ENCODE results near the gene GAK. TPM values are rescaled to one million over a fixed set of nuclear protein-coding genes. Genes with fewer than 3 reads are reported as not detected.

GAK gene
- total RNA-seq, 4 donors from 2014 or later: 34.9 to 48.3 (median 44.5) TPM

DNA sequence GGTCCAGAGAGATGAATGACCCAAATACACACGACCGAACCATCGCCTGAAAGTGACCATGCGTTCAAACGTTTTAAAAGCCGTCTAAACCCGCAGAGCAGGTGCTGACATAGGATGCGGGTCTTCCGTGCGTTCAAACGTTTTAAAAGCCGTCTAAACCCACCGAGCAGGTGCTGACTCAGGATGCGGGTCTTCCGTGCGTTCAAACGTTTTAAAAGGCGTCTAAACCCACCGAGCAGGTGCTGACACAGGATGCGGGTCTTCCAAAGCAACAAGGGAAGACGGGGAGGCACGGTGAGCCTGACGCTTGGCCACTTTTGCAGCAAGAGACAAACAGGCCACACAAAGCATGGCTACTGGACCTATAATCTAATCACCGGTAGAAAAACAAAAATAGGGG is 47.2 kb downstream of the GAK start:
- Histone ChIP-seq H3K27ac (no peak overlapping the region), H3K27me3 (no peaks in the 10 kb centered on the region), H3K36me3 (peaks cover 0 to 76% of the 10 kb centered on the region in 2 donors), H3K9me3 (no peaks in the 10 kb centered on the region), H3K4me3 (no peak overlapping the region), H3K4me1 (no peaks in the 10 kb centered on the region)
- in situ Hi-C loops (cut with MboI; ENCODE audit: low sequenced_read_pairs in 4 of 4): no loop called here
- intact Hi-C loops (cut with DNase I; ENCODE audit: low total_unique reads): no loop called here
- TF ChIP-seq, protein P1, sequence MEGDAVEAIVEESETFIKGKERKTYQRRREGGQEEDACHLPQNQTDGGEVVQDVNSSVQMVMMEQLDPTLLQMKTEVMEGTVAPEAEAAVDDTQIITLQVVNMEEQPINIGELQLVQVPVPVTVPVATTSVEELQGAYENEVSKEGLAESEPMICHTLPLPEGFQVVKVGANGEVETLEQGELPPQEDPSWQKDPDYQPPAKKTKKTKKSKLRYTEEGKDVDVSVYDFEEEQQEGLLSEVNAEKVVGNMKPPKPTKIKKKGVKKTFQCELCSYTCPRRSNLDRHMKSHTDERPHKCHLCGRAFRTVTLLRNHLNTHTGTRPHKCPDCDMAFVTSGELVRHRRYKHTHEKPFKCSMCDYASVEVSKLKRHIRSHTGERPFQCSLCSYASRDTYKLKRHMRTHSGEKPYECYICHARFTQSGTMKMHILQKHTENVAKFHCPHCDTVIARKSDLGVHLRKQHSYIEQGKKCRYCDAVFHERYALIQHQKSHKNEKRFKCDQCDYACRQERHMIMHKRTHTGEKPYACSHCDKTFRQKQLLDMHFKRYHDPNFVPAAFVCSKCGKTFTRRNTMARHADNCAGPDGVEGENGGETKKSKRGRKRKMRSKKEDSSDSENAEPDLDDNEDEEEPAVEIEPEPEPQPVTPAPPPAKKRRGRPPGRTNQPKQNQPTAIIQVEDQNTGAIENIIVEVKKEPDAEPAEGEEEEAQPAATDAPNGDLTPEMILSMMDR (IDR thresholded peaks at IDR 0.05 in 4 of 5, conservative IDR thresholded peaks at IDR 0.05 in 1 of 5): no peak
- TF ChIP-seq POLR2A (IDR thresholded peaks at IDR 0.05): no peak
- DNase-seq: no peak
- no peak for ATAC-seq

GRCh38 chr4:884259-884658 is 47.9 kb downstream of the GAK start:
- ATAC-seq: no peak
- H3K4me3 ChIP-seq: no peak overlapping the region
- H3K4me1 ChIP-seq: no peaks in the 10 kb centered on the region
- no peak overlapping the region for H3K27ac ChIP-seq
- no peaks in the 10 kb centered on the region for H3K27me3 ChIP-seq
- H3K9me3 ChIP-seq: no peaks in the 10 kb centered on the region
- intact Hi-C loops (cut with DNase I; ENCODE audit: low total_unique reads): no loop called here
- in situ Hi-C loops (cut with MboI; ENCODE audit: low sequenced_read_pairs in 4 of 4): no loop called here
- H3K36me3 ChIP-seq: peaks cover 0 to 76% of the 10 kb centered on the region in 2 donors
- no peak for DNase-seq
- TF ChIP-seq, protein P1 (IDR thresholded peaks at IDR 0.05 in 4 of 5, conservative IDR thresholded peaks at IDR 0.05 in 1 of 5): no peak
- TF ChIP-seq POLR2A (IDR thresholded peaks at IDR 0.05): no peak

DNA sequence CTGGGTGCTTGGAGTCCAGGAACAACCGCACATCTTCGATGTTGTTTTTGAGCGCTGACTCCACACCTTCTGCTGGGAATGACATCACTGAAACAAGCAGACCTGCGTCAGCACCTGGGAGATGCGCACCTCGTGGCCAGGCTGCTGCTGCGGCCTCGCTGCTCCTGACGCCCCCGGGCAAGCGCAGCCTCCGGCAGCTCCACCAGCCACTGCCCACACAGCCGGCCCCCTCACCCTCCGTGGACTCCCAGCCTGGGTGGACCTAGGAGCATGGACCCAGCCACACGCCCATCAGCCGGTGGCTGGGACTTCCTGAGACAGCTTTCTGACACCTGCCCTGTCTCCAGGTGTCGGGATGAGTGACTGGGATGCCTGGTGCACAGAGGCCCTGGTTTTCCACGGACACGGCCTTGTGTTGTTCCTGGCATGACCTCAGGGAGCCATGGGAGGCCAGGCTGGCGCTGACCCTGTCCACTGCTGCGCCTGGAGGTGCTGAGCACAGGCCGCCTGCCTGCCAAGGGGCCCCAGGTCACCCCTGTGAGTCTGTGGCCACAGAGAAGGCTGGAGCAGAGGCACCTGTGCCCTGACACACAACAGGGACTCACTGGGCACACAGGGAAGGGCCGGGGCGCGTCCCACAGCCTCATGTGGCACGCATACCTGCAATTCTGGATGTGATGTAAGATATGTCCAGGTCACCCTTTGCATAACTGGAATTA is 48.6 kb downstream of the GAK start:
- Histone ChIP-seq H3K9me3 (no peaks in the 10 kb centered on the region), H3K27ac (no peak overlapping the region), H3K36me3 (peaks cover 0 to 76% of the 10 kb centered on the region in 2 donors), H3K4me1 (no peaks in the 10 kb centered on the region), H3K4me3 (no peak overlapping the region), H3K27me3 (no peaks in the 10 kb centered on the region)
- intact Hi-C loops (cut with DNase I; ENCODE audit: low total_unique reads): no loop called here
- DNase-seq (no peak), ATAC-seq (no peak)
- TF ChIP-seq, protein P1 (IDR thresholded peaks at IDR 0.05 in 4 of 5, conservative IDR thresholded peaks at IDR 0.05 in 1 of 5): no peak
- TF ChIP-seq POLR2A (IDR thresholded peaks at IDR 0.05): no peak
- in situ Hi-C loops (cut with MboI; ENCODE audit: low sequenced_read_pairs in 4 of 4): no loop called here

GRCh38 chr4:882646-883045 is 49.5 kb downstream of the GAK start:
- no peaks in the 10 kb centered on the region for H3K4me1 ChIP-seq
- no peaks in the 10 kb centered on the region for H3K27me3 ChIP-seq
- TF ChIP-seq, protein P1 (IDR thresholded peaks at IDR 0.05 in 4 of 5, conservative IDR thresholded peaks at IDR 0.05 in 1 of 5): no peak
- no peak for TF ChIP-seq POLR2A (IDR thresholded peaks at IDR 0.05)
- no peak overlapping the region for H3K27ac ChIP-seq
- peaks cover 0 to 76% of the 10 kb centered on the region in 2 donors for H3K36me3 ChIP-seq
- H3K9me3 ChIP-seq: no peaks in the 10 kb centered on the region
- DNase-seq (no peak), ATAC-seq (no peak)
- in situ Hi-C loops (cut with MboI; ENCODE audit: low sequenced_read_pairs in 4 of 4): no loop called here
- H3K4me3 ChIP-seq: no peak overlapping the region
- intact Hi-C loops (cut with DNase I; ENCODE audit: low total_unique reads): no loop called here

GRCh38 chr4:881709-882108 is 50.4 kb downstream of the GAK start:
- H3K9me3 ChIP-seq: no peaks in the 10 kb centered on the region
- no peak overlapping the region for H3K4me3 ChIP-seq
- intact Hi-C loops (cut with DNase I; ENCODE audit: low total_unique reads): no loop called here
- no peaks in the 10 kb centered on the region for H3K27me3 ChIP-seq
- no peak overlapping the region for H3K27ac ChIP-seq
- TF ChIP-seq, protein P1 (IDR thresholded peaks at IDR 0.05 in 4 of 5, conservative IDR thresholded peaks at IDR 0.05 in 1 of 5): no peak
- no peak for TF ChIP-seq POLR2A (IDR thresholded peaks at IDR 0.05)
- H3K36me3 ChIP-seq: peaks cover 2 to 86% of the 10 kb centered on the region in 2 donors
- DNase-seq: no peak
- no peaks in the 10 kb centered on the region for H3K4me1 ChIP-seq
- in situ Hi-C loops (cut with MboI; ENCODE audit: low sequenced_read_pairs in 4 of 4): no loop called here
- ATAC-seq: no peak

Measured in gastrocnemius medialis (tissue), 4 donors.